Spleen (tissue), 11 donors: ENCODE results near the gene FSTL3. TPM values are rescaled to one million over a fixed set of nuclear protein-coding genes. Genes with fewer than 3 reads are reported as not detected.

Experiments used
- DNase-seq: peaks from one replicate; pipeline ENCODE4 v3.0.0-alpha.2; 2020
- H3K27ac ChIP-seq, 8 donors: fragments of 200-600 bp; sonication (generic) in 7 of 8; 1 replicate in 4 of 8; 2 replicates in 4 of 8; pipeline versions ENCODE4 v1.5.0 to v1.8.0; 2016 to 2021; ENCODE audit warnings: inconsistent platforms in 4 of 8, mild to moderate bottlenecking in 4 of 8, moderate library complexity in 1 of 8
- H3K27me3 ChIP-seq, 7 donors: fragments of 200-600 bp; sonication (generic) in 6 of 7; replicated peaks in 1 of 7; 1 replicate in 4 of 7; 2 replicates in 3 of 7; pipeline versions ENCODE4 v1.5.0 to v1.8.0; 2016 to 2021; ENCODE audit warnings: inconsistent platforms in 3 of 7, mild to moderate bottlenecking in 1 of 7
- H3K36me3 ChIP-seq, 6 donors: fragments of 200-600 bp; sonication (generic) in 5 of 6; 1 replicate in 4 of 6; 2 replicates in 2 of 6; pipeline versions ENCODE4 v1.5.0 to v1.8.0; 2016 to 2021; ENCODE audit warnings: inconsistent platforms in 2 of 6
- H3K4me1 ChIP-seq, 6 donors: fragments of 200-600 bp; sonication (generic) in 5 of 6; 1 replicate in 3 of 6; 2 replicates in 3 of 6; pipeline versions ENCODE4 v1.5.0 to v1.8.0; 2016 to 2021; ENCODE audit warnings: inconsistent platforms in 3 of 6
- H3K4me3 ChIP-seq, 8 donors: fragments of 200-600 bp; sonication (generic) in 7 of 8; 1 replicate in 4 of 8; 2 replicates in 4 of 8; pipeline versions ENCODE4 v1.5.0 to v1.8.0; 2016 to 2021; ENCODE audit warnings: inconsistent platforms in 4 of 8, mild to moderate bottlenecking in 4 of 8, moderate library complexity in 2 of 8
- H3K9me3 ChIP-seq, 8 donors: fragments of 200-600 bp; sonication (generic) in 7 of 8; 1 replicate in 4 of 8; 2 replicates in 4 of 8; pipeline versions ENCODE4 v1.5.0 to v1.8.0; 2016 to 2021; ENCODE audit warnings: inconsistent platforms in 4 of 8
- POLR2A ChIP-seq, 3 donors: fragments of 450-650 bp; IDR thresholded peaks; one replicate each; pipeline ENCODE4 v1.5.1; 2017; ENCODE audit warnings: antibody characterized with exemption in 3 of 3, mild to moderate bottlenecking in 1 of 3
- POLR2AphosphoS5 ChIP-seq, 3 donors: sonication (generic); formaldehyde crosslinking; IDR thresholded peaks; one replicate each; pipeline ENCODE4 v1.5.1; 2017; ENCODE audit warnings: antibody characterized with exemption in 3 of 3
- WGBS, 5 donors: extraction: QIAGEN DNeasy Blood & Tissue Kit in 3 of 5; methylation state at CpG; one replicate each; pipeline versions ENCODE4 v1.1.5 to v1.1.7; 2013 to 2018; 5-methylcytosine and 5-hydroxymethylcytosine counted together
- intact Hi-C: fragments of 100-400 bp; cut with DNase I; formaldehyde crosslinking; loops from one replicate; pipeline ENCODE4 v1.15.0; 2023; ENCODE audit warnings: low total_unique reads
- polyA plus RNA-seq, 3 donors: library from polyadenylated mRNA; stranded (reverse); fragments of 200-250 nt; gene quantifications; one replicate each; pipeline ENCODE4 v1.2.1, GENCODE V29; 2013
- total RNA-seq, 7 donors: library from RNA; depleted of rRNA in 3 of 7; stranded (reverse); fragments of >200 nt in 3 of 7; fragmentation: NEBNext Ultra II Directional in 4 of 7; extraction: Animal tissue kit (Norgen Biotek cat#: 25700) in 4 of 7; gene quantifications; one replicate each; pipeline versions ENCODE4 v1.1.0 to v1.2.1, GENCODE V29; 2016 to 2021
- TF ChIP-seq, protein P1 (sequence below), 11 experiments: fragments of 200-600 bp in 7 of 11; fragments of 450-650 bp in 4 of 11; sonication (generic) in 4 of 11; IDR thresholded peaks in 8 of 11; conservative IDR thresholded peaks in 3 of 11; 1 replicate in 7 of 11; 2 replicates in 4 of 11; pipeline versions ENCODE4 v1.4.0 to v1.8.0; 2016 to 2021; ENCODE audit warnings: antibody characterized with exemption in 11 of 11, inconsistent platforms in 4 of 11, mild to moderate bottlenecking in 1 of 11
- donor health status: healthy with polysubstance abuse.
- donor health status: DM: no; HTN: no; CAD: no; lungs with moderate emphysema.
- donor health status: DM: no; HTN: no; CAD: no.
- donor health status: Bipolar disorder and iron deficiency.
- donor health status: healthy.
- donor health status: DM: no; HTN: no; CAD: no.
- donor health status: DM: yes; HTN: yes; CAD: no.

The FSTL3 gene
- total and polyA plus RNA-seq, 10 donors = 5.6 to 43.4 (median 15.3) TPM

DNA sequence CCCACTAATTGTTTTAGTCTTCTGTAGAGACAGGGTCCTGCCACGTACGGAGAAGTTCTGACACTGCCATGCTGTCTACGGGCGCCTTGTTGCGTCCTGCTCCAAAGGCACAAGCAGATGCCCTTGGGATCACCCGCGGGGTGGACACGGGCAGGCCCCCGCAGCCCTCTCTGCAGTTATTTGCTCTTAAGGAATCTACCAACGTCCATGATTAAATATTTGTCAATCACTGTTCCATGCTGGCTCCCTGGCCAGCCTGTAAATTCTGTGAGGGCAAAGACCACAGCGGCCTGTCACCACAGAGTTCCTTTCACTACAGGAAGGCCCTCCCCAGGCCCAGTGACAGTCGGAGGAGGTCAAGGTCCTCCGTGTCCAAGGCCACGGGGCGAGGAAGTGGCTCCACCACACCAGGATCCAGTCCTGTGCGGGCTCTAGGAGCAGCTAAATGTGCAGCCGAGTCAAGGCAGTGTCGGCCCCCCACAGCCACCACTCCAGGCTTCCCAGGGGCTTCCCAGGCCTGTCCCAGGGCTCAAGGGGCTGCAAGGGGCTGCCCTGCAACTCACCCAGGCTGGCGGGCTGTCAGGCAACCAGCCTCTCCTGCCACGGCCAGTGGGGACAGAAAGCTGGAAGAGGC is 15.3 kb upstream of the FSTL3 start:
- peak; percentile 89 for DNase-seq
- intact Hi-C loops = no loop called here
- Histone ChIP-seq H3K27ac (peak overlapping the region; percentile 84 to 99 (median 98)), H3K4me3 (peak overlapping the region; percentile 74 to 100 (median 98)), H3K9me3 (no peaks in the 10 kb centered on the region), H3K4me1 (peaks cover 62 to 89% (median 80%) of the 10 kb centered on the region in 6 donors), H3K27me3 (no peaks in the 10 kb centered on the region), H3K36me3 (peaks cover 0 to 36% (median 15%) of the 10 kb centered on the region in 6 donors)
- WGBS, 5 donors = 17 to 39% (median 21%) methylated on average over 11 to 20 of the region's 20 CpGs
- TF ChIP-seq, protein P1, sequence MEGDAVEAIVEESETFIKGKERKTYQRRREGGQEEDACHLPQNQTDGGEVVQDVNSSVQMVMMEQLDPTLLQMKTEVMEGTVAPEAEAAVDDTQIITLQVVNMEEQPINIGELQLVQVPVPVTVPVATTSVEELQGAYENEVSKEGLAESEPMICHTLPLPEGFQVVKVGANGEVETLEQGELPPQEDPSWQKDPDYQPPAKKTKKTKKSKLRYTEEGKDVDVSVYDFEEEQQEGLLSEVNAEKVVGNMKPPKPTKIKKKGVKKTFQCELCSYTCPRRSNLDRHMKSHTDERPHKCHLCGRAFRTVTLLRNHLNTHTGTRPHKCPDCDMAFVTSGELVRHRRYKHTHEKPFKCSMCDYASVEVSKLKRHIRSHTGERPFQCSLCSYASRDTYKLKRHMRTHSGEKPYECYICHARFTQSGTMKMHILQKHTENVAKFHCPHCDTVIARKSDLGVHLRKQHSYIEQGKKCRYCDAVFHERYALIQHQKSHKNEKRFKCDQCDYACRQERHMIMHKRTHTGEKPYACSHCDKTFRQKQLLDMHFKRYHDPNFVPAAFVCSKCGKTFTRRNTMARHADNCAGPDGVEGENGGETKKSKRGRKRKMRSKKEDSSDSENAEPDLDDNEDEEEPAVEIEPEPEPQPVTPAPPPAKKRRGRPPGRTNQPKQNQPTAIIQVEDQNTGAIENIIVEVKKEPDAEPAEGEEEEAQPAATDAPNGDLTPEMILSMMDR (IDR thresholded peaks at IDR 0.05 in 8 of 11, conservative IDR thresholded peaks at IDR 0.05 in 3 of 11) = no peak
- peak in 2 of 3 donors; percentile 69 to 70 for TF ChIP-seq POLR2AphosphoS5 (IDR thresholded peaks at IDR 0.05)

DNA sequence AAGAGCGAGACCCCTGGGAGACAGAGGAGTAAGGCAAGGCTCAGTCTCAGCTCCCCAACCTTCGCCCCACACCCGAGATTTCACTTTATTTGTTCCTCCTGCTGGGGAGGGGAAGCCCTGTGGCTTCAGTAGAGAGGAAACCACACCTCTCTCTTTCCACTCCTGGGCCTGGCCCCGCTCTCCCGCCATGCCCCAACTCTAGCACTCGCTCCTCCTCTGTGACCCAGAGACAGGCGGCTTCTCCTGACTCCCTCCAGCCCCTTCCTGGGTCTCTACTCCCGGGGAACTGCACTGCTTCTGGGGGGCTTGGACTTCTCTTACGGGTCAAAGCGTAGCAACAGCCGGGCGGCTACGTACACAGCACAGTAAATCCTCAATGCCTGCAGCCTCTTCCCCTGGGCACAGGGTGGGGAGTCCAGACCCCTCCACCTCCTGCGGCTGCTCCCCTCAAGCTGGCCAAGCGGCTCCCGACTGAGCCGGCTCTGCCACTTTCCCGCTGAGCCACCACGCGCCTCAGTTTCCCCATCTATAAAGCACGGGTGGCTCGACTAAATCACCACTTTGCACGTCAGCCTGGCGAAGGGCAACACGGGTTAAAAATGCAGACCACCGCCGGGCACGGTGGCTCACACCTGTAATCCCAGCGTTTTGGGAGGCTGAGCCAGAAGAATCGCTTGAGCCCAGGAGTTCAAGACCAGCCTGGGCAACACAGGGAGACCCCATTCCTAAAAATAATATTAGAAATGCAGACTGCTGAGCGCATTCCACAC is 14.6 kb upstream of the FSTL3 start:
- DNase-seq = peak; percentile 90
- H3K27me3 ChIP-seq = no peaks in the 10 kb centered on the region
- intact Hi-C loops = no loop called here
- H3K36me3 ChIP-seq = peaks cover 0 to 29% (median 15%) of the 10 kb centered on the region in 6 donors
- no peaks in the 10 kb centered on the region for H3K9me3 ChIP-seq
- 2 to 8% (median 3%) methylated on average over 15 to 31 of the region's 31 CpGs for WGBS, 5 donors
- peak overlapping the region; percentile 74 to 100 (median 98) for H3K4me3 ChIP-seq
- H3K27ac ChIP-seq = peak overlapping the region; percentile 84 to 99 (median 98)
- TF ChIP-seq POLR2AphosphoS5 (IDR thresholded peaks at IDR 0.05) (peak in 1 of 3 donors; percentile 65), POLR2A (IDR thresholded peaks at IDR 0.05) (no peak)
- TF ChIP-seq, protein P1 (IDR thresholded peaks at IDR 0.05 in 8 of 11, conservative IDR thresholded peaks at IDR 0.05 in 3 of 11) = peak in 2 of 11 experiments; percentile 6 to 17
- peaks cover 59 to 83% (median 73%) of the 10 kb centered on the region in 6 donors for H3K4me1 ChIP-seq

DNA sequence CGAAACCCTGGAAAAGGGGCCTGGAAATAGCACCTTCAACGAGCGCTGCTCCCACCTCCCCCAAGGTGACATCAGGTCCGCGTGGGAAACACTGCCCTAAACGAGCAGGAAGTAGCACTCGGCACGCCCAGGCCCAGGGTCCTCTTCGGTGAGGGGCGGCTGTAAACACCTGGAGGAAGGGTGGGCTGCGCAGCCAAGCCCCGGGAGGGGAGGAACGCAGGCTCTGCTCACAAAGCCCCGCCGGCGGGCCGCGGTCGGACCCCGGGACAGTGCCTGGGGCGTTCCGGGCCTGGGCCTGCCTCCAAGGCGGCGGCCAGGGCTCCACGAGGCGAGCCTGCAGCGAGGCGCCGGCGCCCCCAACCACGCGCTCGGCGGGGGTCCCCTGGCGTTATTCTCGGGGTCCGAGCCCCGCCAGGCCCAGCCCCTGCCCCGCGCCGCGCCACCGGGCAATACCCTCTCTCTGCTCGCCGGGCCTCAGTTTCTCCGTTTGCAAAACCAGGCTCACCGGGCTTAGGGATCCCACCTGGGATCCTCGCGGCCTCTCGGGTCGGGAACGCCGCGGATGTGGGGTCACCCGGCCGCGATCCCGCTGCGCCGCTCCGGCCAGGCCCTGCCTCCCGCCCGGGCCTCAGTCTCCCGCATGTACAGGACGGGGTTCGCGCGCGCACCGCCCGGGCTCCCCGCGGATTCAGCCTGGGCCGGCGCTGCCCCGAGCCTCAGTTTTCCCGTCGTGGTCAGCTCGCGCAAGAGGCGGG is 13.8 kb upstream of the FSTL3 start:
- DNase-seq = peak; percentile 96
- intact Hi-C loops = no loop called here
- TF ChIP-seq POLR2A (IDR thresholded peaks at IDR 0.05) (peak in 1 of 3 donors; percentile 16), POLR2AphosphoS5 (IDR thresholded peaks at IDR 0.05) (peak; percentile 75 to 82 (median 82))
- TF ChIP-seq, protein P1 (IDR thresholded peaks at IDR 0.05 in 8 of 11, conservative IDR thresholded peaks at IDR 0.05 in 3 of 11) = no peak
- H3K27me3 ChIP-seq = no peaks in the 10 kb centered on the region
- peak overlapping the region; percentile 74 to 100 (median 98) for H3K4me3 ChIP-seq
- peaks cover 0 to 21% (median 12%) of the 10 kb centered on the region in 6 donors for H3K36me3 ChIP-seq
- peaks cover 53 to 79% (median 65%) of the 10 kb centered on the region in 6 donors for H3K4me1 ChIP-seq
- H3K9me3 ChIP-seq = no peaks in the 10 kb centered on the region
- H3K27ac ChIP-seq = peak overlapping the region; percentile 84 to 99 (median 98)
- WGBS, 5 donors = 0 to 1% (median 0%) methylated on average over 32 to 81 of the region's 81 CpGs
